Bone marrow (tissue), 2 donors: ENCODE results near the gene HBZ.
"Not testable (repeated sequence)": the region's sequence is repeated elsewhere in the genome, so short reads cannot be mapped to it uniquely, and the experiment has no call there.

Experiments used
- DNase-seq, 2 donors: peaks; one replicate each; lab custom pipeline; 2025; lab: John Stamatoyannopoulos, UW

HBZ gene

DNA sequence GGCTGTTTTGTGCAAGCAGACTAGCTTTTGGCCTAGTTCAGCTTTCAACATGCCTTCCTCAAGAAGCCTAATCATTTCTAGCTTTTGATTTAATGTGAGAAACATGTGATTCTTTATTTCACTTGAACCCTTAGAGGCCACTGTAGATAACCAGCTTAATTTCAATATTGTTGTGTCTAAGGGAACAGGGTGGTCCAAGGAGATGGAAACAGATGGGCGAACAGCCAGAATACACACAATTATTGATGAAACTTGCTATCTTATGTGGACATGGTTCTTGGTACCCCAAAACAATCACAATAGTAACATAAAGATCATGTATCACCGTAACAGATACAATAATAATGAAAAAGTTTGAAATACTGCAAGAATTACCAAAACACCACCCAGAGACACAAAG, 18.7 kb upstream of the HBZ start:
- no peak for DNase-seq

DNA sequence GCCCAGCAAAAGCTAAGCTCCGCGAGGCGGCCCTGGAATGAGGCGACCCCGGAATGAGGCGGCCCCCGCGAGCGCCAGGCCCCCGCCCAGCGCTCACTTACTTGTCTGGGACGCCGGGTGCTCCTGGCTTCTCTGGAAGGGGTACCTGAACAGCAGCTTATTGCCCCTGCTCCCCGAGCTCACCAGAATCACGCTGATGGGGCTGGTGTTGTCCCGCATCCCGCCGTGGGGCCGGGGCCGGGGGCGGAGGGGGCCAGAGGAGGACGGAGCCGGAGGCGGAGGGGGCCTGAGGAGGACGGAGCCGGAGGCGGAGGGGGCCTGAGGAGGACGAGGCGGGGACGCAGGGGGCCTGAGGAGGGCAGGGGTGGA, 14.4 kb upstream of the HBZ start:
- no peak for DNase-seq

DNA sequence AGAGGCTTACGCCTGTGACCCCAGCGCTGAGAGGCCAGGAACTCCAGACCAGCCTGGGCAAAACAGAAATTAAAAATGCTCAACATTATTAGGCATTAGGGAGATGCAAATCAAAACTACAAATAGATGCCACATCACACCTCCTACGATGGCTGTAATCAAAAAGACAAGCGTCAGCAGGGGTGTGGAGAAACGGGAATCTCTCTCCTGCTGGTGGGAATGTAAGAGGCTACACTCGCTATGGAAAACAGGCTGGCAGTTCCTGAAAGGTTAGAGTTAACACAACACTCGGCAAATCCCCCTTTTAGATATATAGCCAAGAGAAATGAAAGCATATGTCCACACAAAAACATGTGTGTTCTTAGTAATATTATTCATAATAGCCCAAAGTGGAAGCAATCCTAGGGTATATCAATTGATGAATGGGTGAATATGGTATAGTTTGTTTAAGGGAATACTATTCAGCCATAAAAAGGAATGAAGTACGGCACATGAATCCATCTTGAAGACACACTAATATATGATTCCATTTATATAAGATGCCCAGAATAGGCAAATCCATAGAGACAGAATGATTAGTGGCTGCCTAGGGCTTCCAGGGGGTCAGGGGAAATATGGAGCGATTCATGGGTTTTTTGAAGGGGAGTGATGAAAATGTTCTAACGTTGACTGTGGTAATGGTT, 12.1 kb upstream of the HBZ start:
- no peak for DNase-seq

DNA sequence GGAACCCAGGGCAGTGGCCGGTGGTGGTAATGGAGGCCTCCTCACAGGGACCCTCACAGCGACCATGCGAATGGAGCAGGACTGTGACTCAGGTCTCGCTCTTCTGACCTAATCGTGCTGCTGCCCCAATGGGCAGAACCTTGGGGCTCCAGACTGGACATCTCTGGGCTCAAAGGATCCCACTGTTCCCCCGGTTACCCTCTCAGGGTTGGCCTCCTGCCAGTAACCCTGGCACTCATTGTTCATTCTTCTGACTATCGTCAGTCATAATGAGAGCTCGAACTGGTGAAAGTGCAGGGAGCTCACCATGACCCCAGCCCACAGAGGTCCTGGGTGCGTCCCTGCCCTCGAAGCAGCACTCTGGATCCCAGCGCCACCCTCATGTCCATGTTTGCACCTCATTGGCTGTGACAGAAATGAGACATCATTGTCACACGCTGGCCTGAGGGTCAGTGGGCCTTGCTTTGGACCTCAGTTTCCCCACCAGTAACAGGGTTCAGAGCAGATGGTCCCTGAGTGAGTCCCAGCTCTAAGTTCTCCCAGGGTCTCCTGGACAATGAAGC, 10.0 kb upstream of the HBZ start:
- no peak for DNase-seq

DNA sequence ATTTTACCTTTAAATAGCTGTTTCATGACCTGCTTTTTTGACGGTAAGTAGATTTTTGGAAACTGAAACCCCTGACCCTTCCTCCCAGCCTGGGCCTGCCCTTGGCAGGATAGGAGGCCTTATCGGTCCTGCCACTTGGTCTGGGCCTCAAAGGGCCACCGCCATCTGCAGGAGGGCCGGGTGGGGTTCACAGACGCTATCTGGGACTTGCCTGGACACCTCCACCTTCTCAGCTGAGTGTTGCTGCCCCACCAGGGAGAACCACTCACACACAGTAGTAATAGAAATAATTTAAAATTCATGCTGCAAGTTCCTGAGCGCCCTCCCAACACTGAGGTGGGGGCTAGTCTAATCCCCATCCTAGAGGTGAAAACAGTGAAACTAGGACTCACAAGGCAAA, 9.4 kb upstream of the HBZ start:
- DNase-seq: no peak

DNA sequence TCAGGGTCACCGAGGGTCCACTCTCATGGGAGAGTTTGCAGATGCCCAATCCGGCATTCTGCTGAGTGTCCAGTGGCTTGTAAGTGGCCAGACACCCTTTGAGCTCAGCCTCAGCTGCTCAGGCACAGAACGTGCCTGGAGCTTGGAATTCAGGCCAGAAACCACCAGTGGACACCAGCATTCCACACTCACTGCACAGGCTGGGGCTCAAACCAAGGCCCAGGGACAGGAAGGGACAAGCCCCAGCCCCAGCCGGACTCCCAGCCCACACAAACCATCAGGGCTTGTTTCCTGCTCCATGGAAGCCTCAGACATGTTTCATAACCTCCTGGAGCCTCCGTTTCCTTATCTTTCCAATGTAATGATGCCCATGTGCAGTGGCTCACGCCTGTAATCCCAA, 9.0 kb upstream of the HBZ start:
- no peak for DNase-seq

DNA sequence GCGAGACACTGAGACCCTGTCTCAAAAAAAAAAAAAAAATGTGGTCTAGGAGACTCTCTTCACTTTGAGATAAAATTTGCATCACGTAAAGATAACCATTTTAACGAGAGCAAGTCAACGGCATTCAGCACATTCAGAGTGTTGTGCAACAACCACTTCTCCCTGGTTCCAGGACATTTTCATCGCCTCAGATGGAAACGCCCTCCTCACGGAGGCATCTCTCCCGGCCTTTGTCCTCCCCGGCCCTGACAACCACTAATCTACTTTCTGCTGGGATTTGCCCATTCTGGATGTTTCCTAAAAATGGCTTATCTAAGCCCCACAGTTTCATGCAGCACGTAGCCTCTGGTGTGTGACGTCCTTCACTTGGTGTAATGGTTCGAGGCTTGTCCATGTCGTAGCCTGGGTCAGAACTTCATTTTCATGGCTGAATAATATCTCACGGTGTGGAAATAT, 7.6 kb upstream of the HBZ start:
- no peak for DNase-seq

DNA sequence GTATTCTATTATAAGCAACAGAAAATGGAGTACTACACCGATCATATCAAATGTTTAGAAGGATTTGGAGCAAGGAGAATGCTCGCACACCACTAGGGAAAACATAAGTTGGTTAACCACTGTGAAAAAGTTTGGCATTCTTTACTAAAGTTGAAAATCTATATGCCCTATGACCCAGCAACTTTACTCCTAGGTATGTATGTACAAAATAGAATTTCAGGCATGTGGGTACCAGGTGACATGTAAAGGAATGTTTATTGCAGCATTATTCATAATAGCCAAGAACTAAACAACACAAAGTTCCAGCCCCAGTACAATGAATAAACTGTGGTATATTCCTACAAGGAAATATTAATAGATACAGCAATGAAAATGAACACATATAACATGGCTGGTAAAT, 5.8 kb upstream of the HBZ start:
- DNase-seq: no peak

DNA sequence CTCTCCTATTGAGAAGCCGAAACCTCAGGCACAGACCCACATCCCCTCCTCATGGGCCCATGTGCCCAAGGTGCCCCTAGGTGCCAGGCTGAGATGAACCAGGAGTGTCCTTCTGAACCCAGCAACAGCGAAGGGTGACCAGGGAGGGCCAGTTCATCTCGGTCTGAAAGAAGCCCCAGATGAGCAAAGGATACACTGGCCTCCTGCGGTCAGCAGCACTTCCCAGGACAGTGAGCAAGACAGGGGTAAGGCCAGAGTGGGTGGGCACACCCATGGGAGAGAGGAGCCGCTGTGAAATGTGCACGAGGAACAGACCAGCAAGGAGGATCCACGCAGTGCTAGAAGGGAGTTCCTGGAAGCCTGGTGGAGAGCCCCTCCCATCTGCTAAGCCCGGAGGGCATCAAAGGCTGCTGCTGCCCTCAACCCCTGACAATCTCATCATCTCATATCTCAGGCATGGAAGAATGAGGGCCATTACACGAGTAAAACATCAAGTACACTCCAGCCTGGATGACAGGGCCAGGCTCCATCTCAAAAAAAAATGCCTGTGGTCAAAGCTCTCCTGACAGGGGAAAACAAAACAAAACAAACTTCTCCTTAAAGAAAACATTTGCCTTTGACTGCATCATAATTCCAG, 3.3 kb upstream of the HBZ start:
- no peak for DNase-seq

DNA sequence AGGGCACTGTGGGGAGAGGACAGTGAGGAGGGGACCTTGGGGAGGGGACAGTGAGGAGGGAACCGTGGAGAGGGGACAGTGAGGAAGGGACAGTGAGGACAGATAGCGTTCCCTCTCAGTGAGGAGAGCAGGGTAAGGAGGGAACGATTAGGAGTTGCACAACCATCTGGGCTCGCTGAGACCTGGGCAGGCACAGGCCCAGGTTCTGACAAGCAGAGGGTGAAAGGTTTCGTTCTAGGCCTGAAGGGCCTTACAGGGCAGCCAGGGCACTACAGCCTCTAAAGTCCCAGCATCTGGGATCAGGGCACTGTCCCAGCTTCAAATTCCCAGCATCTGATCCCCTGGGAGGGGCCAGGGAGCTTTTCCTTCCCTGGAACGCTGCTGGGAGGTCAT, 681 bp downstream of the HBZ start:
- not testable (repeated sequence) for DNase-seq

DNA sequence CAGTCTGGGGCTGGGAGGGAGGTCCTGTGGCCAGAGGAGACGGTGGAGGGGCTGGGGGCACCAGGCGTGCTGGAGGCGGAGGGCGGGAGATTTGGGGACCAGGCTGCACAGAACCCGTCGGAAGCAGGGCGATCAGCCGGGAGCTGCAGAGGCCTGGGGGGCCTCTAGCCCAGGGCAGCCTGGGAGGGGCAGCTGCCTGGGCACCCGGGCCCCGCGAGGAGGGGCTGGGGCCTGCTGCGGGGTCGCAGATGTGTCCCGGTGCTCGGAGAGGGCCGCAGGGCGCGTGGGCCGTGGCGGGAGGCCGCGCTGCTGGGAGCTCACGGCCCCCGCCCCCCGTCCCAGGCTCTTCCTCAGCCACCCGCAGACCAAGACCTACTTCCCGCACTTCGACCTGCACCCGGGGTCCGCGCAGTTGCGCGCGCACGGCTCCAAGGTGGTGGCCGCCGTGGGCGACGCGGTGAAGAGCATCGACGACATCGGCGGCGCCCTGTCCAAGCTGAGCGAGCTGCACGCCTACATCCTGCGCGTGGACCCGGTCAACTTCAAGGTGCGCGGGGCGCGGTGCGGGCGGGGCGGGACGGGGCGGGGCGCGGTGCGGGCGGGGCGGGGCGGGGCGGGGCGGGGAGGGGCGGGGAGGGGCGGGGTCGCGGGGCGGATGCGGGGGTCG, 1.2 kb downstream of the HBZ start:
- DNase-seq: not testable (repeated sequence)

DNA sequence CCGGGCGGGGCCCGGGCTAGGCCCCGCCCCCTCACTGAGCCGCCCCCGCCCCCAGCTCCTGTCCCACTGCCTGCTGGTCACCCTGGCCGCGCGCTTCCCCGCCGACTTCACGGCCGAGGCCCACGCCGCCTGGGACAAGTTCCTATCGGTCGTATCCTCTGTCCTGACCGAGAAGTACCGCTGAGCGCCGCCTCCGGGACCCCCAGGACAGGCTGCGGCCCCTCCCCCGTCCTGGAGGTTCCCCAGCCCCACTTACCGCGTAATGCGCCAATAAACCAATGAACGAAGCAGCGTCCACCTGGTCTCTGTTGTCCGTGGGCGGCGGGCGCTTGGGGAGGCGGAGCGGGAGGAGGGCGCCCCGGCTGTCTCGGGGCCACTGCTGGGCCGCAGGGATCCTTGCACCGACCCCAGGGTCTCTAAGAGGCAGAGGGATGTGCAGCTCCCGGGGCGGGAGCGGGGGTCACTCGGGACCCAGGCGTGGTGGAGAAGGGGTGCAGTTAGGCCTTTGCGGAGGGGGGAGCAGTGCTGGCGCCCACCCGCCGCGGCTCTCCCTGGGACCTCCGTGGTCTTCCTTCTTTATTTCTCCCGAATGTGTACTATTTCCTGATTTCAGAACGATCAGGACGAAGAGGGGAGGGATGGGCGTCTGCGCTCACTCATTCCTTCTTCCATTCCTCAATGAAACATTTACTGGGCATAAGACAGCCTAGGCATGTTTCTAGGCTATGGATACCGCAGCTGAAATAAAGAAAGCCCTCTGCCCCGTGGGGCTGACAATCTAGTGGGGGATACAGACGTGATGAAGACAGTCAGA, 2.0 kb downstream of the HBZ start:
- DNase-seq: no peak

DNA sequence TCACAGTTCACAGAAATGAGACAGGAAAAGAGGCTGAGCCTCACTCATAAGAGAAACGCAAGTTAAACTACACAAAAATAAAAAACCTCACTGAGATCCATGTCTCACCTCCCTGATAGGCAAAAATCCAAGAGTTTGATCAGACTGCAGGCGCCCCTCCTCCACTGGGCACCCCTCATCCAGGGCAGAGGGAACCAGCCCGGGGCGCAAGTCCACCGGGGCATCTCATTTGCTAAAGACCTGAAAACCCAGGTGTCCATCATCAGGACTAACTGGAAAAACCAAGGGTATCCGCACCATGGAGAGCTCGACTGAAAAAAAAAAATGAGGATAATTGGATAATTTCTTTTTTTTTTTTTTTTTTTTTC, 2.6 kb downstream of the HBZ start:
- DNase-seq: no peak

DNA sequence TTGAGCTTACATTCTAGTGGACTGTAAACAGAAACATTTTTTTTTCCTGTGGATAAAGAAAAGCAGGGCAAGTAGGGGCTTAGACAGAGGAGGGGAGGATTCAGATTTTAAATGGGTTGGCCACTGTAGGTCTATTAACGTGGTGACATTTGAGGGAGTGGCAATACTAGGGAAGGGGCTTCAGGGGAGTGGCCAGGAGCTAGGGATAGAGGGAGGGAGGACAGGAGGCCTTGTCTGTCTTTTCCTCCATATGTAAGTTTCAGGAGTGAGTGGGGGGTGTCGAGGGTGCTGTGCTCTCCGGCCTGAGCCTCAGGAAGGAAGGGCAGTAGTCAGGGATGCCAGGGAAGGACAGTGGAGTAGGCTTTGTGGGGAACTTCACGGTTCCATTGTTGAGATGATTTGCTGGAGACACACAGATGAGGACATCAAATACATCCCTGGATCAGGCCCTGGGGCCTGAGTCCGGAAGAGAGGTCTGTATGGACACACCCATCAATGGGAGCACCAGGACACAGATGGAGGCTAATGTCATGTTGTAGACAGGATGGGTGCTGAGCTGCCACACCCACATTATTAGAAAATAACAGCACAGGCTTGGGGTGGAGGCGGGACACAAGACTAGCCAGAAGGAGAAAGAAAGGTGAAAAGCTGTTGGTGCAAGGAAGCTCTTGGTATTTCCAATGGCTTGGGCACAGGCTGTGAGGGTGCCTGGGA, 6.8 kb downstream of the HBZ start:
- DNase-seq: no peak

DNA sequence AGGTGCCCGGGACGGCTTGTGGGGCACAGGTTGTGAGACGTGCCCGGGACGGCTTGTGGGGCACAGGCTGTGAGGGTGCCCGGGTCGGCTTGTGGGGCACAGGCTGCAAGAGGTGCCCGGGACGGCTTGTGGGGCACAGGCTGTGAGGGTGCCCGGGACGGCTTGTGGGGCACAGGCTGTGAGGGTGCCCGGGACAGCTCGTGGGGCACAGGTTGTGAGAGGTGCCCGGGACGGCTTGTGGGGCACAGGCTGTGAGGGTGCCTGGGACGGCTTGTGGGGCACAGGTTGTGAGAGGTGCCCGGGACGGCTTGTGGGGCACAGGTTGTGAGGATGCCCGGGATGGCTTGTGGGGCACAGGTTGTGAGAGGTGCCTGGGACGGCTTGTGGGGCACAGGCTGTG, 7.8 kb downstream of the HBZ start:
- DNase-seq: not testable (repeated sequence)

DNA sequence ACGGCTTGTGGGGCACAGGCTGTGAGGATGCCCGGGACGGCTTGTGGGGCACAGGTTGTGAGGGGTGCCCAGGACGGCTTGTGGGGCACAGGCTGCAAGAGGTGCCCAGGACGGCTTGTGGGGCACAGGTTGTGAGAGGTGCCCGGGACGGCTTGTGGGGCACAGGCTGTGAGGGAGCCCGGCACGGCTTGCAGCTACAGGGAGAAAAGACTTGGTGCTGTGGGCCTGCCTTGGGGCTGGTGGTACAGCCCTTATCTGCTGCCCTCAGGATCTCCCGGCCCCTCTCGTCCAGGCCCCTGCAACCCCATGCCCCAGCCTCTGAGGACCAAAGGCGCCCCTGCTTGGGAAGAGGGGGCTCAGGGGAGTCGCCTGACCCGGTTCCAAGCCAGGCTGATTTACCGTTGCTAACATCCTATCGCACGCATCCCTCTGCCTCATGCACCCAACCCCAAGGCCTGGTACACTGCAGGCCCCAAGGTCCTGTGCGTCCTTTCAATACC, 8.3 kb downstream of the HBZ start:
- no peak for DNase-seq

DNA sequence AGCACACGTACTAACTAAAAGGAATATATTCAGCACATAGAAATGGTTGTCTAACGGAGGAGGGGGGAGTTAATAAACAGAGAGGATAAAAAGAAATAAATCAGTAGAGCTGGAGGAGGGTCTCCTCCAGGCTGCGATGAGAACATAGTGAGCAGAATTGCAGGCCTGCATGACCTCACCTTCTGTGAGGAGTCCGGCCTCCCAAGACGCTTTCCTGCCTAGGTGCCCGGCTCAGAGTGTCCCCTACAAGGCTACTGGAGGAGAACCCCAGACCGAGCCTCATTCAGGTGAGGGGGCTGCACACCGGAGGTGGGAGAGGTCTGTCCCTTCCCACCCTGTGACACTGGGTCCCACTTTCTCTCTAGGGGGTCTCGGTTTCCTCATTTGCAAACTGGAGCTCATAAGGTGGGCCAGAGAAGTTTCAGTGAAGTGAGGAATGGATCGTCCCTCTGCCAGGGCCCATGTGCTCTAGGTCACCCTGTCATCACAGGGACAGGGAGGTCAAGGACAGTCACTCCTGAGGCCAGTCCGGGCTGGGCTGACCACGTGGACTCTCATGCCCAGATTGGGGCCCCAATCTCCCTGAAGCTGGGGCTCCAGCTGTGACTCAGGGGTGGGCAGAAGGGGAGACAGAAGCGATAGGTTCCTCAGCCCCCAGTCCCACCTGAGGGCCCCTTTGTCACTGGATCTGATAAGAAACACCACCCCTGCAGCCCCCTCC, 10.0 kb downstream of the HBZ start:
- no peak for DNase-seq

DNA sequence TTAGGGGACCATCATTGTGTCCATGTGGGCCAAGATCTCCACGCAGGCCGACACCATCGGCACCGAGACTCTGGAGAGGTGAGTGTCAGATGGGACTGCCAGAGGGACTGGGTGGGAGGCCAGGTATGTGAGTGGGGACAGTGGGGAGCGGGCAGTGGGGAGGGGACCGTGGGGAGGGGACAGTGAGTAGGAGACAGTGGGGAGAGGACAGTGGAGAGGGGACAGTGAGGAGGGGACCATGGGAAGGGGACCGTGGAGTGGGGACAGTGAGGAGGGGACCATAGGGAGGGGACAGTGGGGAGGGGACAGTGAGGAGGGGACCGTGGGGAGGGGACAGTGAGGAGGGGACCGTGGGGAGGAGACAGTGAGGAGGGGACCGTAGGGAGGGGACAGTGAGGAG, 10.7 kb downstream of the HBZ start:
- not testable (repeated sequence) for DNase-seq

DNA sequence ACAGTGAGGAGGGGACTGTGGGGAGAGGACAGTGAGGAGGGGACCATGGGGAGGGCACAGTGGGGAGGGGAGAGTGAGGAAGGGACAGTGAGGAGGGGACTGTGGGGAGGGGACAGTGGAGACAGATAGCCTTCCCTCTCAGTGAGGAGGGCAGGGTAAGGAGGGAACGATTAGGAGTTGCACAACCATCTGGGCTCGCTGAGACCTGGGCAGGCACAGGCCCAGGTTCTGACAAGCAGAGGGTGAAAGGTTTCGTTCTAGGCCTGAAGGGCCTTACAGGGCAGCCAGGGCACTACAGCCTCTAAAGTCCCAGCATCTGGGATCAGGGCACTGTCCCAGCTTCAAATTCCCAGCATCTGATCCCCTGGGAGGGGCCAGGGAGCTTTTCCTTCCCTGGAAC, 11.3 kb downstream of the HBZ start:
- DNase-seq: not testable (repeated sequence)

DNA sequence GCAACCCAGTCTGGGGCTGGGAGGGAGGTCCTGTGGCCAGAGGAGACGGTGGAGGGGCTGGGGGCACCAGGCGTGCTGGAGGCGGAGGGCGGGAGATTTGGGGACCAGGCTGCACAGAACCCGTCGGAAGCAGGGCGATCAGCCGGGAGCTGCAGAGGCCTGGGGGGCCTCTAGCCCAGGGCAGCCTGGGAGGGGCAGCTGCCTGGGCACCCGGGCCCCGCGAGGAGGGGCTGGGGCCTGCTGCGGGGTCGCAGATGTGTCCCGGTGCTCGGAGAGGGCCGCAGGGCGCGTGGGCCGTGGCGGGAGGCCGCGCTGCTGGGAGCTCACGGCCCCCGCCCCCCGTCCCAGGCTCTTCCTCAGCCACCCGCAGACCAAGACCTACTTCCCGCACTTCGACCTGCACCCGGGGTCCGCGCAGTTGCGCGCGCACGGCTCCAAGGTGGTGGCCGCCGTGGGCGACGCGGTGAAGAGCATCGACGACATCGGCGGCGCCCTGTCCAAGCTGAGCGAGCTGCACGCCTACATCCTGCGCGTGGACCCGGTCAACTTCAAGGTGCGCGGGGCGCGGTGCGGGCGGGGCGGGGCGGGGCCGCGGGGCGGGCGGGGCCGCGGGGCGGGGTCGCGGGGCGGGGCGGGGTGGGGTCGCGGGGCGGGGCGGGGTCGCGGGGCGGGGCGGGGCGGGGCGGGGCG, 11.8 kb downstream of the HBZ start:
- not testable (repeated sequence) for DNase-seq
